GM12874 (cell line): ENCODE results near the gene PRTFDC1.

Experiments used
- CTCF ChIP-seq: IDR thresholded peaks from 2 replicates; pipeline ENCODE4 v1.5.1; 2011; ENCODE audit warnings: low read depth, mild to moderate bottlenecking, control low read depth, low read length, moderate library complexity; ENCODE audit not compliant: insufficient read depth

The PRTFDC1 gene

GRCh38 chr10:24850727-24851296 is 101.6 kb downstream of the PRTFDC1 start:
- TF ChIP-seq CTCF: no peak

DNA sequence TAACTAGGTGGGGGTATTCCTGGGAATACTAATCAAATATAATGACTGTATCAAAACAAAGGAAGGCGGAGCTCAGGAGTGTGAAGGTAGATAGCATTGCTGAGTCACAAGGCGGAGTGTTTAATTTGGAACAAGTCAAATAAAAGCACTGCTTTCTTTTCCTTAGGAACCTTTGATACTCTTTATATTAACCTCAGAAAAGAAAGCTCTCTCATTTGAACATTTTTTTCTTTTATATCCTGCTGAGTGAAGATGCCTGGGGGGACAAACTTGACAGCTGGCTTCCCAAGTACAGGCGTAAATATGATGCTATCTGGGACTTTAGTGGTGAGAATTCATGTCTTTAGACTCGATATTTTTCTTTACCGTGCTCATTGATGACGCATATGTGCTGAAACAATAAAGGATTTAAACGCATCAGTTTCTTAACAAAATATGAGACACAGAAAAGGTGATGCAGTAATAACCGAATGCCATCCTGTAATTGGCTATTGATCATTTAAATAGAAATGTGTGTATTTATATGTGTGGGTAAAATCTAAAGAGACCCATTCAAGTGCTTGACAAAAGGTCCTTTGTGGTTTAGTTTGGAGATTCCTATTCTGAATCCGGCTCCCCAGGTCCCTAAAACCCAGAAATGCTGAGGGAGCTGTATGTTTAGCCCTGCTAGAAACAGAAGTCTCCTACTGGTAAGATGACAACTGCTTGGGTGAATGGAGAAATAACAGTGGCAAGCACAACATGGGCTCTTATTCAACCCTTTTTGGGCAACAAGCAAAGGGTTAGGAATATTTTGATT is 102.7 kb downstream of the PRTFDC1 start:
- TF ChIP-seq CTCF: no peak

DNA sequence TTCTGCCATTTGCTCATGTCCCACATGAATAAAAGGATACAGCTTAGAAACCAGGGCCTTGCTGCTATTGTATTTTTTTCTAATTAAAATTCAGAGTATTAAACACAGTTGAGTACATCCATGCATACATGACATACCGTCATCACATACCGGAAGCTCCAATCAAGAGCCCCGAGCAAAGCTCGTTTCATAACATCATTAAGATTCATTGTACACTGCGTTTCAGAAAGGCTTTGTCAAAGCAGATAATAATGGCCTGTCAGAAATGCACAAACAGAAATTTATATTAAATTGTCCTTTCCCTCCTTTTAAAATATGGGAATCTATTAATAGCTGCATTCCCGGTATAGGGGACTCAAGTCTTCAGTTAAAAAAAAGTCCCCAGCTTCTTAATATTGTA is 103.4 kb downstream of the PRTFDC1 start:
- no peak for TF ChIP-seq CTCF

DNA sequence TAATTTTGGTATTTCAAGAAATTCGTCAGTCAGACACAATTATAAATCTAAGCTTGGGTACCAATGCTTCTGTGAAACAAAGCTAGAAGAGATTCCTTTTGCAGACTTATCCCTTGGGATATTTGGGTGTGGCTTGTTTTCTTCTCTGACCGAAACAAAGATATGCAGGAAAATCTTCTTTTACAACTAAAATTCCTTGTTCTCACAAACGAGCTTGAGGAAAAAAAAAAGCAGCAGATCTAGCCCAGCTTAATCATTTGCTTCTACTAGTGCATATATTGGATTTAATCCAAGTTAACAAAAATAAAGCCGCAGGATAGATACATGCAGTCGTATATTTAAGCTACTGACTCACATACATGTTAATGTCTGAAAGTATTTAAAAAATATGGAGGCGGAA is 104.2 kb downstream of the PRTFDC1 start:
- no peak for TF ChIP-seq CTCF

DNA sequence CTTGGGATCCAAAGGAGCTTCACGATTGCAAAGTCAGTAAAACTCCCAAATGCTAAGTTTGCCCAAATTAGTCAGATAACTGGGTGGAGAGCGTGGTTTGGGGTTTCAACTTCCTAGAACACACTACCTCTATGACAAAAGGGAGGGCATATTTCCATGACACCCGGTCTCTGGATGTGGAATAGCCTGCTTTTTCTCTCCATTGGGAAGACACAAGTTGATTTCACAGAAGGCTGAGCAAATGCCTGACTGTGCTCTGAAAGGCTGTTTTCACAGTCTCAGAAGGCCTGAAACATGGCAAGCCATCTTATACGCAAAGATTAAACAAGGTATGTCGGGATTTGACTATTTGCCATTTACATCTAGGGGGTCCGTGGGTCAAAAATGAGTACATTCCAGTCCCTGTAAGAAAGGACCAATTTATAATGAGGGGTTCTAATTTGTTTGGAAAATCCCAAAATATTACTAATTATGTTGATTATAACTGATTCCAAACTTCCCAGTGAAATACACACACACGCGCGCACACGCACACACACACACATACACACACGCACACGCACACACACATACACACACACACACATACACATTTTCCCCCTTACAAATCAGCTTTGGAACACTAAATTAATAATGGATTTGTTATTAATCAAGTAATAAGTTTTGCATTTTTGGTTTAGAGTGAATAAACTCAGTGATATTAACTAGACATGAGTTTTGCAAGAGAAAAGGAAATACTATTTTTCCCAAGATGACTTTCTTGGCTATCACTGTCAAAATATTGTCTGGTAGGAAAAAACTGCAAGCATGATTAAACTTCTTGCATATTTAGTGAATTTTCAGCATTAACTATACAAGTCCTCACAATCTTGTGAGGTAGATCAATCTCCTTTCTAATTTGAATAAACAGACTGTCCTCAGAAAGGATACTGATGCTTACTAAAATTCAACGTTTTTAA is 105.0 kb downstream of the PRTFDC1 start:
- no peak for TF ChIP-seq CTCF

- TF ChIP-seq CTCF: no peak
These were observed 107.7 kb downstream of the PRTFDC1 start for GRCh38 chr10:24844742-24845141.

GRCh38 chr10:24843256-24843655 is 109.2 kb downstream of the PRTFDC1 start:
- no peak for TF ChIP-seq CTCF
